AG10803 (cell line): ENCODE data around the gene RTN4RL1.

Experiments
- DNase-seq: peaks from one replicate; pipeline ENCODE4 v3.0.0; 2010; ENCODE audit warnings: low read depth
- H3K4me3 ChIP-seq: 2 replicates; pipeline ENCODE4 v1.5.1; 2011; ENCODE audit warnings: mild to moderate bottlenecking, low read length, control low read depth
- TF ChIP-seq, protein P1 (sequence below): conservative IDR thresholded peaks from 2 replicates; pipeline ENCODE4 v1.5.1; 2011; ENCODE audit warnings: mild to moderate bottlenecking, low read length, control low read depth, inconsistent platforms

The RTN4RL1 gene

DNA sequence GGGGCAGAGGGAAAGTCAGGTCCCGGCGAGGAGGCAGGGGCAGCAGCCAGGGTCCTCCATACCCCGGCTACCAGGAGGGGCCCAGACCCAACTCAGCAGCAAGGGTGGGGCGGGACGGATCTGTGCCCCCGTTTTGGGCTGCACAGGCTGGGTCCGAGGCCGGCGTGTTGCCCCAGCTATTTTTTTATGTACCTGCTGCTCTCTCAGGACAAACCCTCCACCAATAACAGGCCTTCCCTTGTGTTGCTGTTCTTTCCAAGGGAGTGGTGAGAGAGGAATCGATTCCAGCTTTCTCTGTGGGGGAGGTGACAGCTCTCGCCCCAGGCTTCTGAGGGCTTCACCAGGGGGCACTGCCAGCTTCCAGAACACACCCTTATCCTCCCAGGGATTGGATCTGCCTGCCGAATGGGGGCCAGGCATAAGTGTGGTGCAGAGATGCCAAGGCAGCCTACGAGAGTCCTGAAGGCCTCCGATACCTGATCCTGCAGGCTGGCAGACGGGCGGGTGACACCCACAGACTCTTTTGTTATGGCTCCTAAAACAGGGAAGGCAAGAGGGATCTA, 22.3 kb downstream of the RTN4RL1 start:
- no peak for DNase-seq
- H3K4me3 ChIP-seq = no peak overlapping the region
- TF ChIP-seq, protein P1, sequence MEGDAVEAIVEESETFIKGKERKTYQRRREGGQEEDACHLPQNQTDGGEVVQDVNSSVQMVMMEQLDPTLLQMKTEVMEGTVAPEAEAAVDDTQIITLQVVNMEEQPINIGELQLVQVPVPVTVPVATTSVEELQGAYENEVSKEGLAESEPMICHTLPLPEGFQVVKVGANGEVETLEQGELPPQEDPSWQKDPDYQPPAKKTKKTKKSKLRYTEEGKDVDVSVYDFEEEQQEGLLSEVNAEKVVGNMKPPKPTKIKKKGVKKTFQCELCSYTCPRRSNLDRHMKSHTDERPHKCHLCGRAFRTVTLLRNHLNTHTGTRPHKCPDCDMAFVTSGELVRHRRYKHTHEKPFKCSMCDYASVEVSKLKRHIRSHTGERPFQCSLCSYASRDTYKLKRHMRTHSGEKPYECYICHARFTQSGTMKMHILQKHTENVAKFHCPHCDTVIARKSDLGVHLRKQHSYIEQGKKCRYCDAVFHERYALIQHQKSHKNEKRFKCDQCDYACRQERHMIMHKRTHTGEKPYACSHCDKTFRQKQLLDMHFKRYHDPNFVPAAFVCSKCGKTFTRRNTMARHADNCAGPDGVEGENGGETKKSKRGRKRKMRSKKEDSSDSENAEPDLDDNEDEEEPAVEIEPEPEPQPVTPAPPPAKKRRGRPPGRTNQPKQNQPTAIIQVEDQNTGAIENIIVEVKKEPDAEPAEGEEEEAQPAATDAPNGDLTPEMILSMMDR = no peak

DNA sequence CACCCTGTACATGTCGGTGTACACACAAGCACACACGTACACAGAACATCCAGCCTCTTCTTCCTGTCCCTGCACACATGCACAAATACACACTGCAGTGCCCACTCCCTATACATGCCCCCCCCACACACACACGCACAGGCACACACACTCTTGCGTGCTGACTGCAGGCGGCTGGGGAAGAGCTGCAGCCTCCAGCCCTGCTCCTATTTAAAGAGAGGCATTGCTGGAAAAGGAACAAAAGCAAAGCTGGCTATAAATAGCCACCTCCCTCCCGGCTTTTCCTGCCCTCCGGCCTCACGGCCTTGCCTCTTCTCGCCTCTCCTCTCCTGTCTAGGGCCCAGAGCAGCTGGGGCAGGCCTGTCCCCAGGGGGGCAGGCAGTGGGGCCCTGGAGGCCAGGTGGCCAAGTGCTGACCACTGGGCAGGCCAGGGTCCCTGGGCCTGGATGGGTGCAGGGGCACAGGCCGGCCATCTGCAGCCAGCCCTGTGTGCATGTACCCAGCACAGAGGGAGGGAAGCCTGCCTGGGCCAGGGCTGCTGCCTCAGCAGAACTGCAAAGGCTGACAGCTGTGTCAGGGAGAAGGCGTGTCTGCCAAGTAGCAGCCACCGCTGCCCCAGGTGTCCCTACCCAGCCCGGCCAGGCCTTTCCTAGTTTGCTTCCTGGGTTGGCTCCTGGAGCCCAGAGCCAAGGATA, 25.4 kb downstream of the RTN4RL1 start:
- TF ChIP-seq, protein P1 = no peak
- H3K4me3 ChIP-seq = no peak overlapping the region
- peak; percentile 39 for DNase-seq

DNA sequence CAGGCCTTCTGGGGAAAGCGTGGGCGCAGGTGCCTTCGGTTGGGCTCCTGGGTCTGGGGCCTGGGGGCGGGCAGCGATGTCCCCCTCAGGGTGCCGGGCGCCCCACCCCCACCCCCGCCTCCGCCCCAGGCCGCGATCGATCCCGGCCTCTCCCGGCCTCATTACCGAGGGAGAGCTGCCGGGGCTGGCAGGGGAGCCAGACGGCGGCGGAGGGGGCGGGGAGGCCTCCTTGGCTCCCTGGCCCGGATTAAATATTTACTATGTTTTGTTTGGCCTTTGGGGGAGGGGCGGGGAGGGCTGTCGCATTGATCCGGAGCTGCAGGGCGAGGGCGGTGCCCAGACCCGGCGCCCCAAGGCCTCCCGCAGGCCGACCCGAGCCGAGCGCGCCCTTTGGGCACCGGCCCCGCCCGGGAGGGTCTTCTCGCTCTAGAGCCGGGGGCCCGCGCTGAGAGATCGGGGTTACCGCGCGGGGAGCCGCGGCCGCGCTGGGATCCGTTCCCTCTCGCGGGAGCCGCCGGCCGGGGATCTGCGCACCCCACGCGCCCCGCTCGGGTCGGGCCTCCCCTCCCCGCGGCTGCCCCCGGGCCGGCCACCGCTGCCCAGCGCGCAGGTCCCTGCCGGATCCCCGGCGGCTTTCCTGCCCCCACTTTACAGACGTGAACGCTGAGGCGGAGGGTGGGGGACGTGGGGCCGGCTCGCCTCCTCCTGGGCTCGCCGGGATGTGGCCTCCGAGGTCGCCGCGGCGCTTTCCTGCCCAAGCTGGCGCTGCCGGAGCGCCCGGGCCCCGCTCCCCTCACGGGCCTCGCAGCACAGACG, 27.0 kb downstream of the RTN4RL1 start:
- H3K4me3 ChIP-seq = no peak overlapping the region; the same call in 1 of the 2 replicates
- TF ChIP-seq, protein P1 = no peak
- DNase-seq = peak; percentile 12

DNA sequence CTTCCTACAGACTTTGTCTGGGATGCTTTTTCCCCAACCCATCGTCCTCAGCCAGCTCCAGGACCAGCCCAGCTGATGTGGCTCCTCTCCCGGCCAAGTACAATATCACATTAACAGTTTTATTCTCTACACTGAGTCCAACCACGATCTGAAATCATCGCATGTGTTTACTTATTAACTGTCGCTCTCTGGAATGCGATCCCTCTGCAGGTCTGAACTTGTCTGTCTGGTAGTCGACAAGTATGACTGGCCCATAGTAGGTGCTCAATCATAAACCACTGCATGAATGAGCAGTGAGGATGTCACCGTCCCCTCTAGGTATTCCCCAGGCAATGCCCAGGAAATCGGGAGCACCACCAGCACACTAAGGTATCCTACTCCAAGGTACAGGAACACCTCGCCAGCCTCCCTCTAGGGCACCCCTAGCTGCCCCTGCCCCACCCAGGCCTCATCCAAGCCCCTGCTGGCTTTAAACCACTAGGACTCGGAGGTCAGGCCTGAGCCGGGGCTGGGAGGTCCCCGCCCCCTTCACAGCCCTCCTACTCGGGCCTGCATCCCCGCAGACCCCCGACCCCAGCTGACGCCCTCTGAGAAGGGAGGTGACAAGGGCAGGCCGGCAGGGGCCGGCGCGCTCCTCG, 27.7 kb downstream of the RTN4RL1 start:
- no peak for DNase-seq
- no peak overlapping the region for H3K4me3 ChIP-seq
- TF ChIP-seq, protein P1 = no peak

DNA sequence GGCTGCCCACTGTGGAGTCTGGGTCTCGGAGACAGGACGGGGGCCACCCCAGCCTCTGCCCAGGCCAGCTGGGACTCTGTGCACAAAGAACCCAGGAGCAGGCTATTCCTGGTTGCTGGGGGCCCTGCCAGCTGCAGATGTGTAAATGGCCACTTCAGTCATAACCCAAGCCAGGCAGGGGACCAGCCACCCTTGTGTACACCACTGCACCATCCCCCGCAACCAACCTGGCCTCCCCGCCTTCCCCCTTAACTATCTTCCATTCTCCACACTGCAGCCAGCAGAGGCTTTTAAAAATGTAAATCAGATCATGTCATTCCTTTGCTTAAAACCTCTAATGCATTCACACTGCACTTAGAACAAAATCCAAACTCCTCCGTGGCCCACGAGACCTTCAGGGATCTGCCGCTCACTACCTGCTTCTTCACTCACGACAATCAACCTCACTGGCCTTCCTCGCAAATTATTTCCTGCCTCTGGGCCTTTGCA, 28.3 kb downstream of the RTN4RL1 start:
- no peak overlapping the region for H3K4me3 ChIP-seq
- DNase-seq = no peak

More for the DNA sequence above, 28.3 kb downstream of the RTN4RL1 start:
- TF ChIP-seq, protein P1 = no peak
